ENCODE measurements around the gene PPIH. TPM values are rescaled to one million over a fixed set of nuclear protein-coding genes. Genes with fewer than 3 reads are reported as not detected.

The PPIH gene
- total RNA-seq = 10 to 100 TPM; 24.4 to 34.3 TPM

GRCh38 chr1:42657981-42658876 is at the start of gene PPIH:
PPIH (plus strand) TSS chr1:42658423; CDS start chr1:42658447, 24 bp downstream.

GRCh38 chr1:42681741-42682483 is 23.7 kb downstream of the PPIH start, which contains the start of gene YBX1:
YBX1 (plus strand) TSS chr1:42682418; CDS start chr1:42682566, 148 bp downstream.

Other genes starting within 250 kb of the PPIH start
- 1 to 10 TPM in 1 of 2 donors, under 1 TPM in 1; 0.67 to 1.7 TPM for gene ZMYND12, start 202.4 kb upstream of the PPIH start, total RNA-seq
- 10 to 100 TPM; 79.2 to 83.3 TPM for gene PPCS, start 201.9 kb upstream of the PPIH start, total RNA-seq
- under 1 TPM; 0.67 to 0.69 TPM for gene CCDC30, start 195.1 kb upstream of the PPIH start, total RNA-seq
- gene YBX1, start 24.0 kb downstream of the PPIH start, total RNA-seq = 100 to 1,000 TPM; 365 to 602 TPM
- not detected for gene CLDN19, start 81.8 kb downstream of the PPIH start, total RNA-seq
- gene P3H1, start 108.6 kb downstream of the PPIH start, total RNA-seq = 10 to 100 TPM; 44.0 to 66.3 TPM
- gene C1orf50, start 108.8 kb downstream of the PPIH start, total RNA-seq = 1 to 10 TPM; 2.1 to 2.3 TPM
- not detected for gene TMEM269, start 126.6 kb downstream of the PPIH start, total RNA-seq
- gene ERMAP, start 158.7 kb downstream of the PPIH start, total RNA-seq = 1 to 10 TPM; 3.3 to 8.6 TPM
- 10 to 100 TPM in 1 of 2 donors, 1 to 10 TPM in 1; 5.2 to 10.3 TPM for gene SVBP, start 159.0 kb downstream of the PPIH start, total RNA-seq
- gene ZNF691, start 188.2 kb downstream of the PPIH start, total RNA-seq = 1 to 10 TPM; 5.9 to 9.7 TPM

All from melanocyte of skin (primary cell).